ENCODE measurements around the gene GMPR.
"Not testable (repeated sequence)": the region's sequence is repeated elsewhere in the genome, so short reads cannot be mapped to it uniquely, and the experiment has no call there.

Gene GMPR

GRCh38 chr6:16225062-16225731 lies 13.2 kb upstream of the GMPR start:
- DNase-seq (ENCODE audit: low read depth in 2 of 2, low spot score in 1 of 2): not testable (repeated sequence)

- DNase-seq (ENCODE audit: low read depth in 2 of 2, low spot score in 1 of 2): not testable (repeated sequence)
These were observed 12.0 kb upstream of the GMPR start for GRCh38 chr6:16226117-16227047.

GRCh38 chr6:16227048-16227562 lies 11.3 kb upstream of the GMPR start:
- DNase-seq (ENCODE audit: low read depth in 2 of 2, low spot score in 1 of 2): no peak

GRCh38 chr6:16227605-16228004 lies 10.8 kb upstream of the GMPR start:
- DNase-seq (ENCODE audit: low read depth in 2 of 2, low spot score in 1 of 2): no peak

- no peak for DNase-seq (ENCODE audit: low read depth in 2 of 2, low spot score in 1 of 2)
These were observed 10.3 kb upstream of the GMPR start for GRCh38 chr6:16228043-16228442.

DNA sequence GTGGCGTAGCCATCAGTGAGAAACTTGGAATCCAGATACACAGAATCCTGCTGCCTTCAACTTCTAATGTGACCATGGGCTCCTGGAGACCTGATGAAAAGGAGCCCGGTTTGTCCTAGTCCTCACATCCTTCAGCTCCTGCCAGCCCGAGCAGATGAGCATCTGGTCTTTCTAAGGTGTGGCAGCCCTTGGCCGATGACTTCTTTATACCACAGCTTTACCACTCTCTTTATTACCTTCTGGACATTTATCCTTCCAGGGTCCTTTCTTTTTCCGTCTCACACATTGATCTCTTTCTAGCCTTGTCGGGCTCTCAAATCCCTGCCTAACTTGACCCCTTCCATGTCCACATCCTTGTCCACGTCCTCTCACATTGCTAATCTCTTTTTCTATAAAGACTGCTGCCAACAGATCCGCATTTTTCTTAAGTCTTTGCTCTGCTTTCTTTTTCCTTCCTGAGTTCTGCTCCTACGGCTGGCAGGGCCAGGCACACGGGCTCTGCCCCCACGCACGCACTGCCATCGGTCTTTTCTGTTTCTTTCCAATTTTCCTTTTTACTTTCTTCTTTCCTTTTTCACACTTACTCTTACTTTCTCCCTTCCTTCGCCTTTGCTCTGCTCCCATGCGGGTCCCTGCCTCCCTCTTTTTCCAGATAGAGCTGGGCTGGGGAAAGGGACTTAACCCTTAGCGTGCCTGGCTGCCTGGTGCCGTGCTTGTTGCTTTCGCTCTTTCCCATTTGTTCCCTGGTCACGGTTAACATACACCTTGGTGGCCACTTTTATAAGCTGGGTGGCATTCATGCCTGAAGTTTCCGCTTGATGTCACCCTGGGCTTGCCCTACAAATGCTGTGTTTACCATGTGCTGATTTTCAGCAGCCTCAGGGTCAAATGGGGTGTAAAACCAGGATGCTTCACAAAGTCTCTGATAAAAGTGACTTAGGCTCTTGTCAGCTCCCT lies 9.4 kb upstream of the GMPR start:
- DNase-seq (ENCODE audit: low read depth in 2 of 2, low spot score in 1 of 2): no peak

GRCh38 chr6:16229700-16230099 lies 8.7 kb upstream of the GMPR start:
- no peak for DNase-seq (ENCODE audit: low read depth in 2 of 2, low spot score in 1 of 2)

DNA sequence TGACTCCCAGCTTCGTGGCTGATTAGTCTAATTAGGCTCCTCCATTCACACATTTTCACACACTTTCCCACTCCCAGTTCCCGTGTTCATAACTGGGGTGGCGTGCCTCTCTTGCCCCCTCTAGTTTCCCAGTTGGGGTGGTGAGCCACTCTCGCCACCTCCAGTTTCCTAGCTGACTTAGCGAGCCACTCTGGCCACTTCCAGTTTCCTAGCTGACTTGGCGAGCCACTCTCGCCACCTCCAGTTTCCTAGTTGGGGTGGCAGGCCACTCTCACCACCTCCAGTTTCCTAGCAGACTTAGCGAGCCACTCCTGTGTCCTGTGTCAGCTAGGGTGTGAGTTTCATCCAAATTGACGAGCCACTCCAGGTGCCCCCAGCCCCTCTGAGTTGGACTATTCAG lies 7.4 kb upstream of the GMPR start:
- DNase-seq (ENCODE audit: low read depth in 2 of 2, low spot score in 1 of 2): no peak

DNA sequence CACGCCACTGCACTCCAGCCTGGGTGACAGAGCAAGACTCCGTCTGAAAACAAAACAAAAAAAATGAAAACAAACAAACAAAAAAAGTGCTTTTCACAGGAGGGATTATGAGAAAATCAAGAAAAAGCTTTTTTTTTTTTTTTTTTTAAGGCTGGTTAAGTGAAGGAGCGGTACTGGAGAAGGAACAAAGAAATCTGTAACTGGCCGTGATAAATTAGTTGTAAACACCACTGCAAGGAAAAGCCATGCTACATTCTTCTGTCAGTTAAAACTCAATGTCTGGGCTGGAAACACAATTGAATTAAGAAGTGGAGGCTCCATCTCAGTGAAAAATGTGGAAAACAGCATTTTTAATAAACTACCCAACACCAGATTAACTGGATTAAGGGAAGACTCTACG lies 6.3 kb upstream of the GMPR start:
- DNase-seq (ENCODE audit: low read depth in 2 of 2, low spot score in 1 of 2): no peak

DNA sequence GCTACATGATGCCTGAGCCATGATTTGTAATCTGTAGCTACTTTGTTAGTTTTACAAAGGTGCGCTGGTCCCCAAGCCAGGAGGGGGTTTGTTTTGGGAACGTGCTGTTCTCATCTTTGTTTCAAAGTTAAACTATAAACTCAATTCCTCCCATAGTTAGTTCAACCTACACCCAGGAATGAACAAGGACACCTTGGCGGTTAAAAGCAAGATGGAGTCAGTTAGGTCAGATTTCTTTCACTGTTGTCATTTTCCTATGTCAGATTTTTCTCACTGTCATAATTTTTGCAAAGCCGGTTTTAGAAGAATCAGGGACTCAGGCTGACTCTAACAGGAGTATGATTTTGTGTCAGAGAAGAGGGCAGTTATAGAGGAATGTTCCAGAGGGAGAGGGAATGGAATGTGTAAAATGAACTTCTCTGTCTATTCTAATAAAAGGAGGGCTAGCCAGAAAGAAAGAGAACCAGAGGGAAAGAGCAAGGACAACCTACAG lies 2.3 kb upstream of the GMPR start:
- DNase-seq (ENCODE audit: low read depth in 2 of 2, low spot score in 1 of 2): no peak

- no peak for DNase-seq (ENCODE audit: low read depth in 2 of 2, low spot score in 1 of 2)
These were observed 1.7 kb upstream of the GMPR start for GRCh38 chr6:16236631-16237199.

DNA sequence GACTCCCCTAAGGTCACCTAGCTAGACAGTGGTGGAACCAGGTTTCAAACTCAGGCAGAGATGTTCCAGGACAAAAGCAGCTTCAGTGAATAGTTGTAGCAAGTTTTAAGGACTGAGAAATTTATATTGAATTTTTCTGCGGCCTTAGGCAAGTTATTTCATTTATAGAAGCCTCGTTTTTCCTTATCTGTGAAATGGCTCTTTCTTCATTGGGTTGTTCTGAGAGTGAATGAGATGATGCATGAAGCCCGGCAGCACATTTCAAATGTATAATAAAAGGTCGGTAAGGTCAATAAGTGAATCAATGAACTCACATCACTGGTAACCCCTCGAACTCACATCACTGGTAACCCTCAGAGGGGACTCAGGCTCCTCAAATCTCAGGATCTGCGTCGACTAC lies 1.1 kb upstream of the GMPR start:
- no peak for DNase-seq (ENCODE audit: low read depth in 2 of 2, low spot score in 1 of 2)

DNA sequence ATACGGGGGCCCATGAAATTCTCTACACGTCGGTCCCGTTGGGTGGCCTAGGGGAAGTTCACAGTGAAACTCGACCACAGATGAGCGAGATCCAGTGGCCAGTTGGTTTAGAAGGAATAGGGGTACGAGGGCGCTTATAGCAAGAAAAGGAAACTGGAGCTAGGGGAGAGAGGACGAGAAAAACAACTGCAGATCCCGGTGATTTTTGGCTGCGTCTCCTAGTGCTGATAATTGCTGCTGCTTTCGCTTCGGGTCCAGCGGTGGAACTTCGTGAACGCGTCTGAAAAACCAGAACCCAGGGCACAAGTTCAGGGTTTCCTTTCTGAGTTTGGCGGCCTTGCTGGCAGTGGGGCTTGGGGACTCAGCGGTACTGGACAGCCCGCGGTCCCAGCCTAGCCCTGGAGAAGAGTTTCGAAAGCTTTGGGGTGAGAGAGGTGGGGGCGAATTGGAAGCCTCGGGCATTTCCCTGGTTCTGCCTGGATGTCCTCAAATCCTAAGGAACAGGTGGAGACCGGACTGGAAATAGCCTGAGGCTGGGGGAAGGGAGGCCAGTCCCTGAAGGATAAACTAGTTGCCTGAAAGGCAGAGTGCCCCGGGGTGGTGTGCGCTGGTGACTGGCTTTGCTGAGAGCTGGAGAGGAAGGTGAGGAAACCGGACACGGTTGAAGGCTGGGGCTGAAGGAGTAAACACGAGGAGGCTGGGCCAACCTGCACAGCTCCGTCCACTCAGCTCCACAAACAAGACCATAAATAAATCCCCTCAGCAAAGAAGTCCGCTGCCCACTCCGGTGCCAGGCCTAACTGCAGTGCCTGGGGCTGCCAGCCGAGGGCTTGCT lies 793 bp downstream of the GMPR start:
- no peak for DNase-seq (ENCODE audit: low read depth in 2 of 2, low spot score in 1 of 2)

- no peak for DNase-seq (ENCODE audit: low read depth in 2 of 2, low spot score in 1 of 2)
These were observed 1.4 kb downstream of the GMPR start for GRCh38 chr6:16239798-16240123.

- no peak for DNase-seq (ENCODE audit: low read depth in 2 of 2, low spot score in 1 of 2)
These were observed 2.4 kb downstream of the GMPR start for GRCh38 chr6:16240589-16241320.

DNA sequence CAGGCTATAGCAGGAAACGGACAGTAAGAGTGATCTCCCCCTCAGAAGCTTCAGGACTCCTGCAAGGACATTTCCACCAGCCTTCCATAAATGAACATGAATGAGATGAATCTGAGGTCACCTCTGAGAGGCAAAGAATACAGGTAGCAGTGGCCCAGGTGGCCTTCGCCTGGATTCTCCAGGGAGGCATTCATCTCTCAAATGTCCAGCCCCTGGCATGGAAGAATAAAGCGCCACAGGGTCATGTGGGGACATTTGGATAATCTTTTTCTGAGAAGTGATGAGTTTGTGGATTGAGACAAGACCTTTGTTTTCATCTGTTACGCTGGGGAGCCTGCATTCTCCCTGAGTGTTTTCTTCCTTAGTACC lies 2.9 kb downstream of the GMPR start:
- no peak for DNase-seq (ENCODE audit: low read depth in 2 of 2, low spot score in 1 of 2)

- no peak for DNase-seq (ENCODE audit: low read depth in 2 of 2, low spot score in 1 of 2)
These were observed 4.7 kb downstream of the GMPR start for GRCh38 chr6:16243055-16243454.

GRCh38 chr6:16243664-16244063 lies 5.3 kb downstream of the GMPR start:
- DNase-seq (ENCODE audit: low read depth in 2 of 2, low spot score in 1 of 2): no peak

DNA sequence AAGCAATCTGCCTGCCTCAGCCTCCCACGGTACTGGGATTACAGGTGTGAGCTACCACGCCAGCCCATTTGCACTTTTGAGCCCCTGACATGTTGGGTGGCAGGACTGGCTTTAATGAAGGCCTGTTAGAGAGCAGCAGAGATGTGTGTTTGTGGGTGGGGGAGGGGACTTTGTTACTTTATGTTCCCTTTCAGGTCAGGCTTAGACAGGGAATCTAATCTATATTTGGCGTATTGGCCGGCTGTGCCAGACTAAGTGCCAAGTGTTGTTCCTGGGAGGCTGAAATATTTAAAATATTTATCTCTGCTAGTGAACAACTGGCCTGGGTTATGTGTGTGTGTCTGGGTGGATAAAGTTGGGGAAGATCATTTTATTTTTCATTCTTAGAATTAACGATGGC lies 6.1 kb downstream of the GMPR start:
- no peak for DNase-seq (ENCODE audit: low read depth in 2 of 2, low spot score in 1 of 2)
